Fibroblast of lung (primary cell): ENCODE data around the gene CLMN. TPM values are rescaled to one million over a fixed set of nuclear protein-coding genes. Genes with fewer than 3 reads are reported as not detected.

Experiments
- DNase-seq, 2 donors: peaks; one replicate each; pipeline versions ENCODE4 v3.0.0 to v3.0.0-alpha.2; 2010; ENCODE audit warnings: low read depth in 2 of 2
- H2AFZ ChIP-seq: 2 replicates; pipeline ENCODE4 v1.5.1; 2012; ENCODE audit warnings: low read length, control low read depth, inconsistent platforms
- H3K27ac ChIP-seq: 2 replicates; pipeline ENCODE4 v1.5.1; 2011; ENCODE audit warnings: low read length, control low read depth; ENCODE audit not compliant: insufficient read depth
- H3K27me3 ChIP-seq: 2 replicates; pipeline ENCODE4 v1.5.1; 2011; ENCODE audit warnings: mild to moderate bottlenecking, low read length; ENCODE audit not compliant: control insufficient read depth, insufficient read depth
- H3K36me3 ChIP-seq: 2 replicates; pipeline ENCODE4 v1.5.1; 2011; ENCODE audit warnings: low read length; ENCODE audit not compliant: control insufficient read depth, insufficient read depth
- H3K4me1 ChIP-seq: 2 replicates; pipeline ENCODE4 v1.5.1; 2011; ENCODE audit warnings: low read length; ENCODE audit not compliant: control insufficient read depth, insufficient read depth; ENCODE audit errors: extremely low read depth
- H3K4me2 ChIP-seq: 2 replicates; pipeline ENCODE4 v1.5.1; 2011; ENCODE audit warnings: low read length, control low read depth; ENCODE audit not compliant: insufficient read depth; ENCODE audit errors: extremely low read depth
- H3K4me3 ChIP-seq, 4 experiments: fragments of 200-600 bp in 1 of 4; sonication (generic) in 1 of 4; replicated peaks in 1 of 4; 2 replicates each; pipeline ENCODE4 v1.5.1; 2011 to 2016; ENCODE audit warnings: low read length in 4 of 4, low read depth in 3 of 4, mild to moderate bottlenecking in 3 of 4, control low read depth in 2 of 4, inconsistent platforms in 1 of 4, mixed read lengths in 1 of 4; ENCODE audit not compliant: insufficient read depth in 1 of 4; ENCODE audit errors: control extremely low read depth in 1 of 4
- H3K79me2 ChIP-seq: 2 replicates; pipeline ENCODE4 v1.5.1; 2012; ENCODE audit warnings: mild to moderate bottlenecking, low read length, inconsistent platforms; ENCODE audit not compliant: control insufficient read depth, insufficient read depth
- H3K9ac ChIP-seq: 2 replicates; pipeline ENCODE4 v1.5.1; 2011; ENCODE audit warnings: mild to moderate bottlenecking, low read length, control low read depth; ENCODE audit not compliant: insufficient read depth
- H3K9me3 ChIP-seq: 2 replicates; pipeline ENCODE4 v1.5.1; 2012; ENCODE audit warnings: low read depth, low read length; ENCODE audit not compliant: control insufficient read depth, insufficient read depth
- H4K20me1 ChIP-seq: 2 replicates; pipeline ENCODE4 v1.5.1; 2011; ENCODE audit warnings: low read length; ENCODE audit not compliant: control insufficient read depth, insufficient read depth; ENCODE audit errors: extremely low read depth
- EZH2 ChIP-seq: IDR thresholded peaks from 2 replicates; pipeline ENCODE4 v1.5.1; 2012; ENCODE audit warnings: low read length, control low read depth, mild to moderate bottlenecking; ENCODE audit errors: missing control alignments
- polyA plus RNA-seq, 2 donors: library from polyadenylated mRNA; depleted of rRNA in 1 of 2; stranded (reverse) in 1 of 2; unstranded in 1 of 2; fragments of >200 nt; gene quantifications; 2 replicates each; pipeline ENCODE4 v1.2.1, GENCODE V29; 2011 to 2012; ENCODE audit warnings: missing spikeins in 1 of 2
- total RNA-seq: library from RNA; depleted of rRNA; stranded (reverse); fragments of >200 nt; gene quantifications from 2 replicates; pipeline ENCODE4 v1.2.1, GENCODE V29; 2014
- TF ChIP-seq, protein P1 (sequence below), 2 donors: IDR thresholded peaks in 1 of 2; conservative IDR thresholded peaks in 1 of 2; 1 replicate in 1 of 2; 2 replicates in 1 of 2; pipeline ENCODE4 v1.5.1; 2011 to 2012; ENCODE audit warnings: low read length in 2 of 2, control low read depth in 1 of 2, inconsistent platforms in 1 of 2, low read depth in 1 of 2, mild to moderate bottlenecking in 1 of 2

CLMN gene
- total and polyA plus RNA-seq, 2 donors (not counting 1 experiment from before 2014, with no cell fraction given): 0.83 to 2.7 TPM

DNA sequence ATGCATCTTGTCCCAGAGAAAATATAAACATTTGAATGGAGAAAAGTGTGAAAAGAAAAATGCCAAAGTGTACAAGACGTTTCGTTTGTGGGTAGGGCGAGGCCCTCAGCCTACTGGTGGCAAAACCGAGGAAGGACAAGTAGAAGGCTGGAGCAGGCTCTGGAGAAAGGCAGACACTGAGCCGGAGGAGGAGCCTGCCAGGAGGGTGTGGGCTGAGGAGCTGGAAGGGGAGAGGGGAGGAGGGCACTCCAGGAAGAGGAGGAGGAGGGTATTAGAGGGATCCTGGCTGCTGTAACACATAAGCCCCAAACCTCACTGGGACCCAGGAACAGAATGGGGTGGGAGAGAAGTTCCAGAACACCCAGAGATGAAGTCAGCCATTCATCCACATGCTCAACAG is 47.7 kb downstream of the CLMN start:
- Histone ChIP-seq H3K4me2 (no peak overlapping the region), H4K20me1 (no peaks in the 10 kb centered on the region), H3K27ac (no peak overlapping the region), H3K27me3 (no peaks in the 10 kb centered on the region), H3K9me3 (no peaks in the 10 kb centered on the region), H3K36me3 (no peaks in the 10 kb centered on the region), H3K4me3 (no peak overlapping the region), H3K79me2 (no peaks in the 10 kb centered on the region), H2AFZ (no peak overlapping the region), H3K4me1 (no peaks in the 10 kb centered on the region), H3K9ac (no peak overlapping the region)
- TF ChIP-seq EZH2: no peak
- TF ChIP-seq, protein P1, sequence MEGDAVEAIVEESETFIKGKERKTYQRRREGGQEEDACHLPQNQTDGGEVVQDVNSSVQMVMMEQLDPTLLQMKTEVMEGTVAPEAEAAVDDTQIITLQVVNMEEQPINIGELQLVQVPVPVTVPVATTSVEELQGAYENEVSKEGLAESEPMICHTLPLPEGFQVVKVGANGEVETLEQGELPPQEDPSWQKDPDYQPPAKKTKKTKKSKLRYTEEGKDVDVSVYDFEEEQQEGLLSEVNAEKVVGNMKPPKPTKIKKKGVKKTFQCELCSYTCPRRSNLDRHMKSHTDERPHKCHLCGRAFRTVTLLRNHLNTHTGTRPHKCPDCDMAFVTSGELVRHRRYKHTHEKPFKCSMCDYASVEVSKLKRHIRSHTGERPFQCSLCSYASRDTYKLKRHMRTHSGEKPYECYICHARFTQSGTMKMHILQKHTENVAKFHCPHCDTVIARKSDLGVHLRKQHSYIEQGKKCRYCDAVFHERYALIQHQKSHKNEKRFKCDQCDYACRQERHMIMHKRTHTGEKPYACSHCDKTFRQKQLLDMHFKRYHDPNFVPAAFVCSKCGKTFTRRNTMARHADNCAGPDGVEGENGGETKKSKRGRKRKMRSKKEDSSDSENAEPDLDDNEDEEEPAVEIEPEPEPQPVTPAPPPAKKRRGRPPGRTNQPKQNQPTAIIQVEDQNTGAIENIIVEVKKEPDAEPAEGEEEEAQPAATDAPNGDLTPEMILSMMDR (conservative IDR thresholded peaks at IDR 0.05 in 1 of 2, IDR thresholded peaks at IDR 0.05 in 1 of 2; ENCODE audit: low read depth in 1 of 2, low read length in 2 of 2): no peak
- no peak for DNase-seq

DNA sequence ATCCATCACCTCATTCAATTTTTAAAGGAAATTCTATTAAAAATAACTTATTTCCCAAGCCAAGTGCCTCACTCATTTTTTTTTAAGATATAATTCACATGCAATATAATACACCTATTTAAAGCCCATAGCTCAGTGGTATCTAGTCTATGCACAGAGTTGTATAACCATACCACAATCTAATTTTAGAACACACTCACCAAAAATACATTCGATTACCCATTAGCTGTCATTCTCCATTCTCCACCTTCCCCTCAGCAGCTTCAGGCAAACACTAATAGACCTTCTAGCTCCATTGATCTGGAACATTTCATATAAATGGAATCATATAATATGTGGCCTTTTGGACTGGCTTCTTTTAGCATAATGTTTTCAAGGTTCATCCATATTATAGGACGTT is 49.5 kb downstream of the CLMN start:
- TF ChIP-seq, protein P1 (conservative IDR thresholded peaks at IDR 0.05 in 1 of 2, IDR thresholded peaks at IDR 0.05 in 1 of 2; ENCODE audit: low read depth in 1 of 2, low read length in 2 of 2): no peak
- no peak for TF ChIP-seq EZH2
- H3K36me3 ChIP-seq: no peaks in the 10 kb centered on the region
- H3K9me3 ChIP-seq: no peaks in the 10 kb centered on the region
- H3K4me1 ChIP-seq: peaks cover 6% of the 10 kb centered on the region
- no peaks in the 10 kb centered on the region for H3K27me3 ChIP-seq
- H2AFZ ChIP-seq: no peak overlapping the region
- no peak for DNase-seq
- H3K27ac ChIP-seq: no peak overlapping the region
- no peak overlapping the region for H3K9ac ChIP-seq
- H3K79me2 ChIP-seq: no peaks in the 10 kb centered on the region
- no peaks in the 10 kb centered on the region for H4K20me1 ChIP-seq
- H3K4me2 ChIP-seq: no peak overlapping the region
- no peak overlapping the region for H3K4me3 ChIP-seq

DNA sequence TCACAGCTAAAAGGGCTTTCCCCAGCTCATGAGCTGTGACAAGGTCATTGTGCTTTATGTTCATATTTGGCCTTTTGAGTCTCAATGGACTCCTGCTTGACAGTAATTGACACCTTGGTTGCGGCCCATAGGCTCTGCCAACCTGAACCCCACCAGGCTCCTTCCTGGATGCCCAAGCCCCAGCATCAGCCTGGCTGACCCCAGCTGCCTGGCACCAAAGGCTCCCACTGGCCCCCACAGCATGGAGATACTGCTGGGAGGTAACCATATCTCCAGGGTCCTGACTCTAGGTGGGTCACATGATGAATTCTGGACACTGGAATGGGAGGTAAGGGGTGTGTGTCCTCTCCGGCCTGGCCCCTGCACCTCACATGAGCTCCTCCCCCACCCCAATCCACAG is 50.2 kb downstream of the CLMN start:
- DNase-seq: no peak
- no peaks in the 10 kb centered on the region for H3K27me3 ChIP-seq
- TF ChIP-seq, protein P1 (conservative IDR thresholded peaks at IDR 0.05 in 1 of 2, IDR thresholded peaks at IDR 0.05 in 1 of 2; ENCODE audit: low read depth in 1 of 2, low read length in 2 of 2): no peak
- TF ChIP-seq EZH2: no peak
- H3K4me1 ChIP-seq: peaks cover 8% of the 10 kb centered on the region
- no peak overlapping the region for H3K27ac ChIP-seq
- no peaks in the 10 kb centered on the region for H3K9me3 ChIP-seq
- H2AFZ ChIP-seq: no peak overlapping the region
- no peak overlapping the region for H3K4me3 ChIP-seq
- H3K79me2 ChIP-seq: no peaks in the 10 kb centered on the region
- H3K4me2 ChIP-seq: no peak overlapping the region
- no peak overlapping the region for H3K9ac ChIP-seq
- H3K36me3 ChIP-seq: no peaks in the 10 kb centered on the region
- no peaks in the 10 kb centered on the region for H4K20me1 ChIP-seq
